ENCODE measurements around the gene PACRG.

PACRG gene

GRCh38 chr6:163318071-163318786 lies 590.5 kb downstream of the PACRG start:
- DNase-seq (ENCODE audit: extremely low read depth, low read depth), result no peak
- TF ChIP-seq, protein P1, sequence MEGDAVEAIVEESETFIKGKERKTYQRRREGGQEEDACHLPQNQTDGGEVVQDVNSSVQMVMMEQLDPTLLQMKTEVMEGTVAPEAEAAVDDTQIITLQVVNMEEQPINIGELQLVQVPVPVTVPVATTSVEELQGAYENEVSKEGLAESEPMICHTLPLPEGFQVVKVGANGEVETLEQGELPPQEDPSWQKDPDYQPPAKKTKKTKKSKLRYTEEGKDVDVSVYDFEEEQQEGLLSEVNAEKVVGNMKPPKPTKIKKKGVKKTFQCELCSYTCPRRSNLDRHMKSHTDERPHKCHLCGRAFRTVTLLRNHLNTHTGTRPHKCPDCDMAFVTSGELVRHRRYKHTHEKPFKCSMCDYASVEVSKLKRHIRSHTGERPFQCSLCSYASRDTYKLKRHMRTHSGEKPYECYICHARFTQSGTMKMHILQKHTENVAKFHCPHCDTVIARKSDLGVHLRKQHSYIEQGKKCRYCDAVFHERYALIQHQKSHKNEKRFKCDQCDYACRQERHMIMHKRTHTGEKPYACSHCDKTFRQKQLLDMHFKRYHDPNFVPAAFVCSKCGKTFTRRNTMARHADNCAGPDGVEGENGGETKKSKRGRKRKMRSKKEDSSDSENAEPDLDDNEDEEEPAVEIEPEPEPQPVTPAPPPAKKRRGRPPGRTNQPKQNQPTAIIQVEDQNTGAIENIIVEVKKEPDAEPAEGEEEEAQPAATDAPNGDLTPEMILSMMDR (IDR thresholded peaks at IDR 0.05; ENCODE audit: low read depth, low read length), result no peak

GRCh38 chr6:163319609-163320366 lies 592.0 kb downstream of the PACRG start:
- DNase-seq (ENCODE audit: extremely low read depth, low read depth), result no peak
- TF ChIP-seq, protein P1 (IDR thresholded peaks at IDR 0.05; ENCODE audit: low read depth, low read length), result no peak

DNA sequence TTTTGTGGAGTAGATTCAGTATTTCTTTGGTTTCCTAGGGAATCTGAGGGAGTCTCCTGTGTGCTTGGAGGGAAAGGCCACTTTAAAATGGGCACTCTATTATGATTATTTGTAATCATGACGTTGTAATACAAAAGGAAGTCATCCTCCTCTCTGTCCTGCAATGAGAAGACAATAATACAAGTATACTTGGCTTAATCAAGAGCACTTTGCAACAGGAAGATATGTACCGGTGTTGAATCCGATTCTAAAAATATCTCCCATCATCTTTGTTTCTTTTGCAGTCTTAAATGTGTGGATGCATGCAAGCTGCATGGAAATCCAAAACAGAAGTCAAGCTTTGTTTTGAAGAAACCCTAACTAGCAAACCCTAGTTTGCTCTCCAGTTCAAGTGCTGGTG lies 592.6 kb downstream of the PACRG start:
- no peak for DNase-seq (ENCODE audit: extremely low read depth, low read depth)
- TF ChIP-seq, protein P1 (IDR thresholded peaks at IDR 0.05; ENCODE audit: low read depth, low read length), result no peak

DNA sequence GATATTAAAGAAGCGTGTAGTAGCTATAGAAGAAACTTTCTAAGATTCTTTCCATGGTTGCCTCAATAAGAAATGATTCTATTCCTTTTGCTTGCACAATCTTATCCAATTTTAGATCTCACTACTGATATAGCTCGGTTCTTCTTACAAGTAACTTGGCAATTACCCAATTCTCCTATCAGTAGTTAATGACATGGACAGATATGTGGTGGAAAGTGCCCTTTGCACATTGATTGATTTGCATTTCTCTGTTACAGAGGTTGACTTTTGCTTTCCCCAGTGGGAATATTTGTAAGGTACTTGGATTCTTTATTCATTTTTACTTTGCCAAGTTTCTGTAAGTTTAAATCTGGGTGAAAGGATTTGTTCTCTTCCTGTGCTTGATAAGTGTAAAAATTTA lies 593.0 kb downstream of the PACRG start:
- TF ChIP-seq, protein P1 (IDR thresholded peaks at IDR 0.05; ENCODE audit: low read depth, low read length), result no peak
- DNase-seq (ENCODE audit: extremely low read depth, low read depth), result no peak

- TF ChIP-seq, protein P1 (IDR thresholded peaks at IDR 0.05; ENCODE audit: low read depth, low read length), result no peak
Measured at GRCh38 chr6:163321717-163322116, 593.9 kb downstream of the PACRG start.

GRCh38 chr6:163323274-163323673 lies 595.5 kb downstream of the PACRG start:
- TF ChIP-seq, protein P1 (IDR thresholded peaks at IDR 0.05; ENCODE audit: low read depth, low read length), result no peak
- no peak for DNase-seq (ENCODE audit: extremely low read depth, low read depth)

More at GRCh38 chr6:163321717-163322116, 593.9 kb downstream of the PACRG start:
- no peak for DNase-seq (ENCODE audit: extremely low read depth, low read depth)

DNA sequence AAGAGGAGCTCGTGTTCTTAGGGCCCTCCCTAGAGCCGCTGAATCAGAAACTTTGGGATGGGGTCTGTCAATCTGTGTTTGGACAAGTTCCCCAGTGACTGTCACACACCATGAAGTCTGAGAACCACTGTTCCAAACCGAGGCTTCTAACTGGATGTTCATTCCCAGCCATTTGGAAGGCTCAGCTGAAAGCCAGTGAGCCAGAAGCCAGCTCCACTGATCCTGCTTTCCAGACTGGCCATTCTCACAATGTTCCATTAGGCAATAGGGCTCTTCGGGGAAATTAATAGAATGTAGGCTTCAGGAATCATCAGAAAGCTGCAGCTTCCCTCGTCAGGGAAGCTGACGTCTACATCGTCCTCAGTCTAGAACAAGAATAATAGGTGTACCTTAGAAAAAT lies 595.9 kb downstream of the PACRG start:
- DNase-seq (ENCODE audit: extremely low read depth, low read depth), result no peak
- TF ChIP-seq, protein P1 (IDR thresholded peaks at IDR 0.05; ENCODE audit: low read depth, low read length), result no peak

Data from AG09319 (cell line).